Fibroblast of lung (primary cell): ENCODE data around the gene ERVV-1.

Experiments
- CTCF ChIP-seq, 2 donors: IDR thresholded peaks in 1 of 2; conservative IDR thresholded peaks in 1 of 2; 1 replicate in 1 of 2; 2 replicates in 1 of 2; pipeline ENCODE4 v1.5.1; 2011 to 2012; ENCODE audit warnings: low read length in 2 of 2, control low read depth in 1 of 2, inconsistent platforms in 1 of 2, low read depth in 1 of 2, mild to moderate bottlenecking in 1 of 2
- EZH2 ChIP-seq: IDR thresholded peaks from 2 replicates; pipeline ENCODE4 v1.5.1; 2012; ENCODE audit warnings: low read length, control low read depth, mild to moderate bottlenecking; ENCODE audit errors: missing control alignments

- TF ChIP-seq CTCF (conservative IDR thresholded peaks at IDR 0.05 in 1 of 2, IDR thresholded peaks at IDR 0.05 in 1 of 2; ENCODE audit: low read depth in 1 of 2, low read length in 2 of 2), result no peak
- no peak for TF ChIP-seq EZH2
These were observed 31.8 kb downstream of the ERVV-1 start for GRCh38 chr19:53045536-53045935.
